Gastrocnemius medialis (tissue), 4 donors: ENCODE measurements around the gene BCL7B.

Experiments used
- POLR2A ChIP-seq, 2 donors: fragments of 450-650 bp; IDR thresholded peaks; one replicate each; pipeline ENCODE4 v1.6.1; 2017; ENCODE audit warnings: antibody characterized with exemption in 2 of 2, mild to moderate bottlenecking in 2 of 2, moderate library complexity in 2 of 2
- TF ChIP-seq, protein P1 (sequence below), 5 experiments: fragments of 450-650 bp in 3 of 5; fragments of 200-600 bp in 2 of 5; sonication (generic) in 2 of 5; IDR thresholded peaks in 4 of 5; conservative IDR thresholded peaks in 1 of 5; 1 replicate in 4 of 5; 2 replicates in 1 of 5; pipeline ENCODE4 v1.5.1; 2016 to 2019; ENCODE audit warnings: antibody characterized with exemption in 5 of 5, mild to moderate bottlenecking in 3 of 5, moderate library complexity in 3 of 5

DNA sequence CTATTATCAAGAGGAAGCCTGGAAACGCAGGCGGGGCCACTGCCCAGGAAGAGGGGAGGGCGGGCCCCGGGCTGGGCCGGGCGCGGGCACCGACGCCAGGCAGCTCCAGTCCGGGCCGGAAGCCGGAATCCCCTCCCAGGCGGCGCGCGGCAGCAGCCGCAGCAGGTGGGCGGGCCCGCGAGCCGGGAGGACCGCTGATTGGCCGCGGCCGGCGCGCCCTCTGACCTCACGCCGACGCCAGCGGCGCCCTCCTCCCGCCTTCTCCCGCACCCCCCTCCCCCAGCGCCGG is 438 bp downstream of the BCL7B start:
- TF ChIP-seq, protein P1, sequence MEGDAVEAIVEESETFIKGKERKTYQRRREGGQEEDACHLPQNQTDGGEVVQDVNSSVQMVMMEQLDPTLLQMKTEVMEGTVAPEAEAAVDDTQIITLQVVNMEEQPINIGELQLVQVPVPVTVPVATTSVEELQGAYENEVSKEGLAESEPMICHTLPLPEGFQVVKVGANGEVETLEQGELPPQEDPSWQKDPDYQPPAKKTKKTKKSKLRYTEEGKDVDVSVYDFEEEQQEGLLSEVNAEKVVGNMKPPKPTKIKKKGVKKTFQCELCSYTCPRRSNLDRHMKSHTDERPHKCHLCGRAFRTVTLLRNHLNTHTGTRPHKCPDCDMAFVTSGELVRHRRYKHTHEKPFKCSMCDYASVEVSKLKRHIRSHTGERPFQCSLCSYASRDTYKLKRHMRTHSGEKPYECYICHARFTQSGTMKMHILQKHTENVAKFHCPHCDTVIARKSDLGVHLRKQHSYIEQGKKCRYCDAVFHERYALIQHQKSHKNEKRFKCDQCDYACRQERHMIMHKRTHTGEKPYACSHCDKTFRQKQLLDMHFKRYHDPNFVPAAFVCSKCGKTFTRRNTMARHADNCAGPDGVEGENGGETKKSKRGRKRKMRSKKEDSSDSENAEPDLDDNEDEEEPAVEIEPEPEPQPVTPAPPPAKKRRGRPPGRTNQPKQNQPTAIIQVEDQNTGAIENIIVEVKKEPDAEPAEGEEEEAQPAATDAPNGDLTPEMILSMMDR (IDR thresholded peaks at IDR 0.05 in 4 of 5, conservative IDR thresholded peaks at IDR 0.05 in 1 of 5): no peak
- no peak for TF ChIP-seq POLR2A (IDR thresholded peaks at IDR 0.05)
